GM21381 (cell line): ENCODE data around the gene CYP11A1.

Experiments used
- ATAC-seq: cut with Tn5 transposase; IDR thresholded peaks from one replicate; pipeline ENCODE4 v1.9.1; 2021; ENCODE audit warnings: mild to moderate bottlenecking, moderate library complexity; ENCODE audit not compliant: unreplicated experiment

Gene CYP11A1

GRCh38 chr15:74367296-74367854, at the start of gene CYP11A1:
TSS of gene CYP11A1 (minus strand) at chr15:74367646. CDS start at chr15:74367585, 61 bp downstream.
- ATAC-seq: no peak

- no peak for ATAC-seq
These were observed 49.8 kb upstream of the CYP11A1 start for GRCh38 chr15:74417225-74417624.

- ATAC-seq: no peak
These were observed 48.8 kb upstream of the CYP11A1 start for GRCh38 chr15:74415966-74416916.

- ATAC-seq: no peak
These were observed 47.3 kb upstream of the CYP11A1 start for GRCh38 chr15:74414603-74415338.

- no peak for ATAC-seq
These were observed 46.7 kb upstream of the CYP11A1 start for GRCh38 chr15:74414081-74414580.

- no peak for ATAC-seq
These were observed 46.1 kb upstream of the CYP11A1 start for GRCh38 chr15:74413350-74414080.

- no peak for ATAC-seq
These were observed 44.7 kb upstream of the CYP11A1 start for GRCh38 chr15:74412159-74412558.

- no peak for ATAC-seq
These were observed 44.2 kb upstream of the CYP11A1 start for GRCh38 chr15:74411686-74412085.

- ATAC-seq: no peak
These were observed 43.1 kb upstream of the CYP11A1 start for GRCh38 chr15:74410502-74410901.

GRCh38 chr15:74409225-74409624, 41.8 kb upstream of the CYP11A1 start:
- ATAC-seq: no peak

GRCh38 chr15:74408815-74409214, 41.4 kb upstream of the CYP11A1 start:
- no peak for ATAC-seq

GRCh38 chr15:74408385-74408784, 40.9 kb upstream of the CYP11A1 start:
- no peak for ATAC-seq

- ATAC-seq: no peak
These were observed 39.7 kb upstream of the CYP11A1 start for GRCh38 chr15:74406992-74407705.

- no peak for ATAC-seq
These were observed 39.1 kb upstream of the CYP11A1 start for GRCh38 chr15:74406517-74406916.

- ATAC-seq: no peak
These were observed 38.4 kb upstream of the CYP11A1 start for GRCh38 chr15:74405823-74406222.

GRCh38 chr15:74403991-74404563, 36.6 kb upstream of the CYP11A1 start:
- ATAC-seq: peak; percentile 31

GRCh38 chr15:74403588-74403919, 36.1 kb upstream of the CYP11A1 start:
- peak; percentile 18 for ATAC-seq

- peak; percentile 25 for ATAC-seq
These were observed 35.6 kb upstream of the CYP11A1 start for GRCh38 chr15:74402873-74403587.

- peak; percentile 3 for ATAC-seq
These were observed 34.9 kb upstream of the CYP11A1 start for GRCh38 chr15:74402337-74402841.
